Ishikawa (cell line): ENCODE data around the gene RPL3.

Experiments
- CEBPB ChIP-seq: IDR thresholded peaks from 2 replicates; pipeline ENCODE4 v1.6.1; 2012
- CREB1 ChIP-seq: IDR thresholded peaks from 2 replicates; pipeline ENCODE4 v1.6.1; 2012; ENCODE audit warnings: low read depth
- EGR1 ChIP-seq: IDR thresholded peaks from 2 replicates; pipeline ENCODE4 v1.6.1; 2012
- EP300 ChIP-seq: IDR thresholded peaks from 2 replicates; pipeline ENCODE4 v1.6.1; 2012; ENCODE audit warnings: borderline replicate concordance
- FOXM1 ChIP-seq: IDR thresholded peaks from 2 replicates; pipeline ENCODE4 v1.6.1; 2012; ENCODE audit warnings: low read depth, borderline replicate concordance
- MAX ChIP-seq: IDR thresholded peaks from 2 replicates; pipeline ENCODE4 v1.6.1; 2012
- NFIC ChIP-seq: IDR thresholded peaks from 2 replicates; pipeline ENCODE4 v1.6.1; 2012
- RAD21 ChIP-seq: IDR thresholded peaks from 2 replicates; pipeline ENCODE4 v1.6.1; 2012; ENCODE audit warnings: low read depth
- REST ChIP-seq: IDR thresholded peaks from 2 replicates; pipeline ENCODE4 v1.6.1; 2012; ENCODE audit warnings: low read depth, mild to moderate bottlenecking
- TAF1 ChIP-seq: IDR thresholded peaks from 2 replicates; pipeline ENCODE4 v1.6.1; 2012; ENCODE audit warnings: low read depth, mild to moderate bottlenecking
- TCF12 ChIP-seq: IDR thresholded peaks from 2 replicates; pipeline ENCODE4 v1.6.1; 2012; ENCODE audit warnings: low read depth
- TEAD4 ChIP-seq: IDR thresholded peaks from 2 replicates; pipeline ENCODE4 v1.6.1; 2012
- USF1 ChIP-seq: IDR thresholded peaks from 2 replicates; pipeline ENCODE4 v1.6.1; 2012
- YY1 ChIP-seq: IDR thresholded peaks from 2 replicates; pipeline ENCODE4 v1.6.1; 2012; ENCODE audit warnings: low read depth
- ZBTB7A ChIP-seq: IDR thresholded peaks from 2 replicates; pipeline ENCODE4 v1.6.1; 2012; ENCODE audit warnings: low read depth

RPL3 gene

DNA sequence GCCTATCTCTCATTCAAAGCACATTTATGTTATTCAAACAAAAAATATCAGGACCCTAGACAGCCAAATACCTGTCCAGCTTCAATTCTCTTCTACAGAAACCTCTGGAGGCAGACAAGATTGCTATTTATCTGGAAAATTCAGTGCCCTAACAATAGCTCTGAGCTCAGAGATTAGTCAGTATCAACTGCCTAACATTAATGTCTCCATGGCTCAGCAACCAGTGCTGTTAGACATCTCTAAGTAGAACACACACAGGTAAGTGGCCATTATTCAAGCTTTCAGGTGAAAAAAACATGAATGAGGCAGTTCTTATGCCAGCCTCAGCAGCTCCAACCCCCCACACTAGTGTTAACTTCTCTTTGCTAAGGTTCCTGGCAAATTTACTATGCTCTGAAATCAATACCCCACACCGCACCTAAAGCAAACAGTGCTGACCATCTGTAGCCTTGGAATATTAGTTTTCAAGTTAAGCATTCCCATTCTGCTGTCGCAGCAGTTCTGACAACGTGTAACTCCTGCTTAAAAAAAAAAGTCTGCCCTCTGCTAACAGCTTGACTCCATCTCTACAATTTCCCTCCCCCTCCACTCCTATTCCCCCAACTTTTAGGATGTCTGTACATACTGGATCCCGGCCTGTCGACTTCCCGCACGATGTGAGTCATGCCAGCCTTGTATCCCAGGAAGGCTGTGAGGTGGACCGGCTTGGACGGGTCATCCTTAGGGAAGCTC is 1.5 kb downstream of the RPL3 start:
- TF ChIP-seq YY1: no peak
- no peak for TF ChIP-seq TEAD4

GRCh38 chr22:39317084-39317774 is 2.2 kb downstream of the RPL3 start:
- TF ChIP-seq RAD21 (no peak), USF1 (no peak), EP300 (no peak), FOXM1 (no peak), YY1 (no peak), ZBTB7A (no peak), CEBPB (no peak), TAF1 (no peak), TEAD4 (no peak), EGR1 (no peak), NFIC (no peak), REST (no peak), CREB1 (no peak), MAX (no peak), TCF12 (no peak)

DNA sequence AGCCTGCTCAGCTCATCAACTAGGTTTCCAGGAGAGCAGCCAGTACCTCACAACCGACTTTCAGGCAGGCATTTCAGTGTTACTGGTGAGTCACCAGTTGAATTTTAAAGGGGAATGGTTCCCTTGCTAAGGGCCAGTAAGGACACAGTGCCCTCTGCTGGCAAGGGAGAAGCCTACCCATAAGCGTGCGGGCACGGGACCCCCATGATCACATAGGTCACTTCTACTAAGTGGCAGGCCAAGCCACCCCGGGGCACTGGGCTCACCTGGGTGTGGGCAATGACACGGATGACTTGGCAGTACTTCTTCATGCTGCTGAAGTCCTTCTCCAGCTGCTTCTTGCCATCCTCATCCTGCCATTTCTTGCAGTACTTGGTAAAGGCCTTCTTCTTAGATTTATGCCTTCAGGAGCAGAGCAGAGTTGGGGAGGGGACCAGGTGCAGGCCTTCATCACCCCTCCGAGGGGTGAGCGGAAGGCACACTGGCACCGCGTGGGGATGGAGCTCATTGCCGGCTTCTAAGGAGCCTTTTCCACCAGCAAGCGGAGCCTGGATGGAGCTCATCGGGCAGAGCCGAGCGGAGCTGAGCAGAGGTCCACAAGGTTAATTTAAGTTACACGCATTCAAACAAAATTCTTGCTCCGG is 2.9 kb downstream of the RPL3 start:
- TF ChIP-seq TEAD4: no peak
- TF ChIP-seq MAX: no peak
- no peak for TF ChIP-seq YY1
- TF ChIP-seq REST: no peak
- TF ChIP-seq EP300: no peak
- TF ChIP-seq TCF12: no peak
- peak; percentile 53; the same call in 1 of the 2 replicates for TF ChIP-seq RAD21

DNA sequence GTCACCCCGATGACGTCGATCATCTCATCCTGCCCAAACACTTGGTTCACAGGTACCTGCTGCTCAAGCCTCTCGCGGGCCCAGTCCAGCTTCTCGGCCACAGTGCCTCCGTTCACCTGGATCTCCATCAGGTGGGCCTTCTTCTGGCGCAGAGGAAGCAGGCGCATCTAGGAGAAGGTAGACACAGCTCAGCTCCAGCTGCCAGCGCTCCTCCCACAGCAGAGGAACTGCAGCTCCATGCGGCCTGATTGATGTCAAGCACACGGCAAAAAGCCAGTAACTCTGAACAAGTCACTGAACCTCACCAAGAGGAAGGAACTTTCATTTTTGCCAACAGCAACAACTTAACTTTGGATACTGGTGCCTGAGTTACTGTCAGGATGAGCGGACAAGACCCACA is 4.0 kb downstream of the RPL3 start:
- TF ChIP-seq FOXM1 (no peak), NFIC (no peak)

DNA sequence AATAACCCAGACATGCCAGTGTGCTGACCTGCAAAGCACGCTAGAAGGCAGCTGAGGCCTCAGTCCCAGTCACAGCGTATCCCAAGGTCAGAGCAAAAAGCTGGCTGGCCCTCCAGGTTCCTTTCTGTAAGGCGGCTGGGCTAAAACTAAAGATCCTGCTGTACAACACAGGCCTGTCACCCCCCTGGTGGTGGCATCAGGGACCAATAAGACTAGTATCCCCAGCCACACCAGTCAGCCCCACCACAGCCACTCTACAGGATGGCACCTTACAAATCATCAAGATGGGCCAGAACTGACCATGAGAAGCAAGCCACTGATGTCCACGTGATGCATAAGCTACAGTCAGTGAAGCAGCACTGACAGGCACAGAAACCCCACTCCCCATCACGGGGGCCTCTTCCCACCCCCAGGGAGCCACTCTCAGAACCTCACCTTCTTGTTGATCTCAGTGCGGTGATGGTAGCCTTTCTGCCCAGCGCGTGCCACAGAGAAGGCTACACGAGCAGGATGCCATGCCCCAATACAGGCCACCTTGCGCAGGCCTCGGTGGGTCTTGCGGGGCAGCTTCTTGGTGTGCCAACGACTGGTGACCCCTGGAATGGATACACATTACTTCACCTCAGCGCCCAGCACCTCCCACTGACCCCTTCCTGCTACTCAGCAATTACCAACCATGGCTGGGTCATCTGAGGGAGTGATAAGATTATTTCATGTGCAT is 5.0 kb downstream of the RPL3 start:
- TF ChIP-seq EGR1 (no peak), TEAD4 (no peak), TAF1 (no peak), CREB1 (no peak), RAD21 (no peak), TCF12 (no peak), YY1 (no peak), MAX (no peak), CEBPB (no peak), FOXM1 (no peak), REST (no peak), USF1 (no peak), ZBTB7A (no peak)
